HUES48 (cell line): ENCODE measurements around the gene CMTM3.
"Not testable (repeated sequence)": the region's sequence is repeated elsewhere in the genome, so short reads cannot be mapped to it uniquely, and the experiment has no call there.

Source experiments
- H3K27ac ChIP-seq: one replicate; pipeline ENCODE4 v1.7.0; 2013; ENCODE audit warnings: low read depth, low read length, inconsistent platforms
- H3K27me3 ChIP-seq: 2 replicates; pipeline ENCODE4 v1.6.1; 2013; ENCODE audit warnings: mild to moderate bottlenecking, low read length; ENCODE audit not compliant: control insufficient read depth, insufficient read depth
- H3K36me3 ChIP-seq: 2 replicates; pipeline ENCODE4 v1.6.1; 2013; ENCODE audit warnings: low read length; ENCODE audit not compliant: control insufficient read depth, insufficient read depth
- H3K4me1 ChIP-seq: 2 replicates; pipeline ENCODE4 v1.6.1; 2013; ENCODE audit warnings: mild to moderate bottlenecking, low read length; ENCODE audit not compliant: control insufficient read depth, insufficient read depth
- H3K4me3 ChIP-seq: 2 replicates; pipeline ENCODE4 v1.5.1; 2013; ENCODE audit warnings: mild to moderate bottlenecking, low read depth, low read length
- H3K9ac ChIP-seq: 2 replicates; pipeline ENCODE4 v1.6.1; 2013; ENCODE audit warnings: mild to moderate bottlenecking, low read depth, low read length, moderate library complexity
- H3K9me3 ChIP-seq: 2 replicates; pipeline ENCODE4 v1.6.1; 2013; ENCODE audit warnings: low read length; ENCODE audit not compliant: control insufficient read depth, insufficient read depth

CMTM3 gene

GRCh38 chr16:66600477-66600876 is 4.0 kb upstream of the CMTM3 start:
- H3K36me3 ChIP-seq: no peaks in the 10 kb centered on the region
- peaks cover 6% of the 10 kb centered on the region; the same call in 1 of the 2 replicates for H3K27me3 ChIP-seq
- no peak overlapping the region for H3K9ac ChIP-seq
- H3K4me1 ChIP-seq: no peaks in the 10 kb centered on the region
- H3K4me3 ChIP-seq: no peak overlapping the region
- no peak overlapping the region for H3K27ac ChIP-seq
- no peaks in the 10 kb centered on the region for H3K9me3 ChIP-seq

- no peak overlapping the region for H3K27ac ChIP-seq
- H3K4me3 ChIP-seq: no peak overlapping the region
- no peaks in the 10 kb centered on the region for H3K9me3 ChIP-seq
- no peaks in the 10 kb centered on the region for H3K36me3 ChIP-seq
- H3K27me3 ChIP-seq: peaks cover 6% of the 10 kb centered on the region; the same call in 1 of the 2 replicates
- H3K4me1 ChIP-seq: no peaks in the 10 kb centered on the region
- H3K9ac ChIP-seq: no peak overlapping the region
Measured at GRCh38 chr16:66601471-66601870, 3.0 kb upstream of the CMTM3 start.

DNA sequence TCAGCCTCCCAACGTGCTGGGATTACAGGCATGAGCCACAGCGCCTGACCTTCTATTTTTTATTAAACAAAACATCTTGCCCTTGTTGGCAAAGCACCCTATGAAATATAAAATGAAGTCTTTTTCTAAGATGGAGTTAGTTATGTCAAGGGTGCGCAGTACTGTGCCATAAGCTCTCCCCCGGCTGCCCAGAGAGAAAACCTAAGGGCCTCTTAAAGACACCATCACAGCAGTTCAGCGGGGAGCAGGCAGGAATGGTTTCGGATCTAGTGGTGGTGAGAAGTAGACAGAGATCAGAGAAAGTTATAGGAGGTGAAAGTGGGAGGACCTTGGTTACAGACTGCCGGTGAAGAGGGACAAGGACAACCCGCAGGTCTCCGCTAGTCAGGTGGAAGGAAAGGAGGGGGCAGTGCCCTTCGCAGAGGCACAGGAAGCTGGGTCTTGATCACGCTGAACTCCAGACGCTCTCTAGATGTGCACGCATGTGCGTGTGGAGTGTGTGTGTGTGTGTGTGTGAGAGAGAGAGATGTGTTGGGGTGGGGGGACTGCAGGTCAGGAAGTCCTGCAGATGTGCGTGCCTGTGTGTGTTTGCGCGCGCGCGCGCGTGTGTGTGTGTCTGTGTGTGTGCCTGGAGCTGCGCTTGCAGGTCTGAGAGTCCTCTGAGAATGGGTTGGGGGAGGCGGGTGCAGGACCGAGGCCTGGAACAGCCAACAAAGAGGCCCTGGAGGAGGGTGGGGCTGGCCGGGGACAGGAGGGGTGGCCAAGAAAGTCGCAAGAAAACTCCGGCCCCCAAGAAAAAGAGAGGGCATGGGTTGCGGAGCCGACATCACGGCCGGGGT is 748 bp upstream of the CMTM3 start:
- H3K36me3 ChIP-seq: no peaks in the 10 kb centered on the region
- H3K27me3 ChIP-seq: peaks cover 6% of the 10 kb centered on the region; the same call in 1 of the 2 replicates
- peak overlapping the region; percentile 92 for H3K4me3 ChIP-seq
- H3K4me1 ChIP-seq: peaks cover 6% of the 10 kb centered on the region
- H3K9me3 ChIP-seq: no peaks in the 10 kb centered on the region
- H3K9ac ChIP-seq: peak overlapping the region; percentile 21
- H3K27ac ChIP-seq: peak overlapping the region; percentile 81

DNA sequence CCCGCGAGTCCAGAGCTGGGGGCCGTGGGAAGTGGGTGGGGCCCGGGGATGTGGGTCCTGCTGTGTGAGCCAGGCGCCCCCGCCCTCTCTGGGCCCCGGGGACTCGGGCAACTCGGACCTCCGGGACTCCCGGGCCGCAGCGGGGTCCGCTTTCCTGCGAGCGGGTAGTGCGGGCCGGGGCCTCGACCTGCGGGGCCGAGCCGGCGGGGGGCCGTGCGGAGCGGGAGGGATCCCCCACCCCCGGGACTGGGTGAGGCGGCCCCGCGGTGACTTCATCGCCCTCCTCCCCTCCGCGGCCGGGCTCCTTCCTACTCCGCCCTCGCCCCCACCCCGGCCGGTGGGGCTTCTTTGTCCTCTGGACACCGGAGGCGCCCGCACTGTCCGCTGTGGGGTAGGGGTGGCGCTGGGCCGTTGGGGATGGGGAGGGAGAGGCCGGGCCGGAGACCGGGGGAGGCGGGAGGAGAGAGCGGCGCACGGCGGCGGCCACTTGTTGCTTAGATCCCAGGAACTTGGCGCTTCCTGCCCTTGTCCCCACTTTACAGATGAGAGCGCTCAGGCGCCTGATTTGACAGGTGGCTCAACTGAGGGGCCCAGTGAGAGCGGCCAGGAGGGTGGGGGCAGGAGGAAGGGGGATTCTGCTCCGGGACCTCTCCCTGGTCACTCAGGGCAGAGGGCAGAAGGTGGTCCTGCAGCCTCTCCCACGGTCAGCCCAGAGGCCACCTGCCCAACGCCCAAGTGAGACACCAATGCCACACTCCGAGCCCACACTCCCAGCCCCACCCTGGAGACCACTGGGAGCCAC is 874 bp downstream of the CMTM3 start:
- peak overlapping the region; percentile 55 for H3K9ac ChIP-seq
- peaks cover 10% of the 10 kb centered on the region for H3K36me3 ChIP-seq
- H3K27ac ChIP-seq: peak overlapping the region; percentile 81
- no peaks in the 10 kb centered on the region for H3K9me3 ChIP-seq
- peak overlapping the region; percentile 92 for H3K4me3 ChIP-seq
- peaks cover 6% of the 10 kb centered on the region; the same call in 1 of the 2 replicates for H3K27me3 ChIP-seq
- peaks cover 9% of the 10 kb centered on the region for H3K4me1 ChIP-seq

GRCh38 chr16:66605979-66606751 is 1.7 kb downstream of the CMTM3 start:
- peaks cover 6% of the 10 kb centered on the region; the same call in 1 of the 2 replicates for H3K27me3 ChIP-seq
- peak overlapping the region; percentile 27; the same call in 1 of the 2 replicates for H3K9ac ChIP-seq
- H3K4me1 ChIP-seq: peaks cover 9% of the 10 kb centered on the region
- H3K9me3 ChIP-seq: no peaks in the 10 kb centered on the region
- H3K4me3 ChIP-seq: peak overlapping the region; percentile 92
- peaks cover 16% of the 10 kb centered on the region for H3K36me3 ChIP-seq
- no peak overlapping the region for H3K27ac ChIP-seq

- H3K9ac ChIP-seq: no peak overlapping the region
- peak overlapping the region; percentile 68 for H3K27ac ChIP-seq
- no peak overlapping the region for H3K4me3 ChIP-seq
- H3K4me1 ChIP-seq: peaks cover 9% of the 10 kb centered on the region
- H3K27me3 ChIP-seq: no peaks in the 10 kb centered on the region
- no peaks in the 10 kb centered on the region for H3K9me3 ChIP-seq
- peaks cover 38% of the 10 kb centered on the region for H3K36me3 ChIP-seq
Measured at GRCh38 chr16:66608241-66609138, 4.0 kb downstream of the CMTM3 start.

- H3K9me3 ChIP-seq: no peaks in the 10 kb centered on the region
- peak overlapping the region; percentile 5 for H3K27ac ChIP-seq
- peaks cover 9% of the 10 kb centered on the region for H3K4me1 ChIP-seq
- H3K27me3 ChIP-seq: no peaks in the 10 kb centered on the region
- no peak overlapping the region for H3K4me3 ChIP-seq
- no peak overlapping the region for H3K9ac ChIP-seq
- H3K36me3 ChIP-seq: peaks cover 43% of the 10 kb centered on the region
Measured at GRCh38 chr16:66609139-66609510, 4.6 kb downstream of the CMTM3 start.

DNA sequence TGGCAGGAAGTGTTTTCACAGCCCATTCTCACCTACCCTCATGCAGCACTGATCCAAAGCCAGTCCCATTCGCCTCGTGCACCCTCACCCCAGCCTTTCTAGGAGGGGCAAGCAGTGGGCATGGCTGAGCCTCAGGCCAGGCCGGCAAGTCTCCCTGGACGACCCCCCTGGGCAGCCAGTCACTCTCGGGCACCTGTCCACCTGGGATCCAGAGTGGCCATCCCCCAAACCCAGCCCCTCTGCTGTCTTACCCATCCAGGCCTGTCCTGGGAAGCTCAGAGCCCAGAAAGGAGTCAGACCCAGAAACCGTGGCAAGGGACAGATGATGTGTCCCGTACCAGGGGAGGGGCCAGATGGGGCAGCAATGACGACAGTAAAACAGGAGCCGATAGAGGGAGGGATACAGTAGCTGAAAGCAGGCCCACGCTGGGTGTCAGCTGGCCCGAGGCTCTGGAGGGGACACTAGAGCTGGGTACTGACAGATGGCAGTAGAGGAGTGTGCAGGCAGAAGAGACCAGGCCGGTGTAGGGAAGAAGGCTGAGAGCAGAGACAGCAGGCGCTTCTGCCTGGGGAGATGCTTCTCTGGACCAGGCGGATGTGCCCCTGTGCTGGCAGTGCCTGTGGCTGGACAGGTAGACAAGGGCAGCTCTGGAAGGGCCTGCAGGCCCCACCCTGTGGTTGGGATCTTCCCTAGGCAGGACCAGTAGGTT is 5.8 kb downstream of the CMTM3 start:
- Histone ChIP-seq H3K9me3 (no peaks in the 10 kb centered on the region), H3K27ac (no peak overlapping the region), H3K9ac (no peak overlapping the region), H3K4me1 (peaks cover 10% of the 10 kb centered on the region), H3K4me3 (no peak overlapping the region), H3K36me3 (peaks cover 54% of the 10 kb centered on the region), H3K27me3 (no peaks in the 10 kb centered on the region)

DNA sequence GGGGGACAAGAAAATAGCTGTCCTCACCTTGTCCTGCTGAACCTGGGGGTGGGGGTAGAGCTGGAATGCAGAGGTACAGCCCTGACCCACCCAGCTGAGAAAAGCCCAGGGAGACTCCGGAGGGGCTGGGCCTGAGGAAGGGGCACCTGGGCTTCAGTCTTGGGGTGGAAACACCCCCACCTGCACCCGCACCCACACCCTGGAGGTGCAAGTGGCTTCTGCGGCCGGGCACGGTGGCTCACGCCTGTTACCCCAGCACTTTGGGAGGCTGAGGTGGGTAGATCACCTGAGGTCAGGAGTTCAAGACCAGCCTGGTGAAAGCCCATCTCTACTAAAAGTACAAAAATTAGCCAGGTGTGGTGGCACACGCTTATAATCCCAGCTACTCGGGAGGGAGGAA is 7.4 kb downstream of the CMTM3 start:
- not testable (repeated sequence) for H3K27ac ChIP-seq, H3K9ac ChIP-seq, H3K9me3 ChIP-seq, H3K4me3 ChIP-seq, H3K27me3 ChIP-seq
- H3K36me3 ChIP-seq: peaks cover 56% of the 10 kb centered on the region
- peaks cover 25% of the 10 kb centered on the region for H3K4me1 ChIP-seq
